LNCAP (cell line): ENCODE data around the gene KPNB1.

ENCODE experiments used
- CTCF ChIP-seq: fragments of 450-650 bp; IDR thresholded peaks from 2 replicates; pipeline ENCODE4 v1.5.1; 2017; ENCODE audit warnings: mild to moderate bottlenecking

Gene KPNB1

GRCh38 chr17:47690121-47690520, 40.4 kb downstream of the KPNB1 start:
- TF ChIP-seq CTCF, result no peak

GRCh38 chr17:47692137-47692894, 42.6 kb downstream of the KPNB1 start:
- no peak for TF ChIP-seq CTCF

GRCh38 chr17:47692895-47693730, 43.4 kb downstream of the KPNB1 start:
- TF ChIP-seq CTCF, result no peak

GRCh38 chr17:47693731-47694580, 44.2 kb downstream of the KPNB1 start, which contains the start of gene TBKBP1:
TBKBP1 (plus strand) TSS chr17:47694161; CDS start chr17:47696113, 1,952 bp downstream.
- no peak for TF ChIP-seq CTCF

GRCh38 chr17:47694581-47695428, 45.1 kb downstream of the KPNB1 start:
- no peak for TF ChIP-seq CTCF

GRCh38 chr17:47695429-47696376, 46.0 kb downstream of the KPNB1 start:
- no peak for TF ChIP-seq CTCF
